DND-41 (cell line): Measurements from ENCODE around the gene MAN2B1.
A peak's percentile ranks its signal among the peaks of the same experiment; 100 is the strongest.

Experiments
- ATAC-seq: fragments of 200-7000 bp; cut with Tn5 transposase; 3 replicates; pipeline ENCODE4 v1.9.1; 2021; ENCODE audit warnings: low read depth; ENCODE audit not compliant: insufficient read depth
- DNase-seq: peaks from one replicate; pipeline ENCODE4 v3.0.0-alpha.2; 2020
- H2AFZ ChIP-seq: 2 replicates; pipeline ENCODE4 v1.6.0; 2012; ENCODE audit warnings: low read depth, low read length
- H3K27ac ChIP-seq: 2 replicates; pipeline ENCODE4 v1.5.1; 2012; ENCODE audit warnings: low read length, inconsistent platforms
- H3K27me3 ChIP-seq: fragments of 200-600 bp; sonication (generic); 2 replicates; pipeline ENCODE4 v1.6.0; 2012; ENCODE audit warnings: low read length, mild to moderate bottlenecking, inconsistent platforms; ENCODE audit not compliant: insufficient read depth, poor library complexity
- H3K36me3 ChIP-seq: 2 replicates; pipeline ENCODE4 v1.5.1; 2012; ENCODE audit warnings: low read length, inconsistent platforms; ENCODE audit not compliant: insufficient read depth
- H3K4me1 ChIP-seq: 2 replicates; pipeline ENCODE4 v1.5.1; 2012; ENCODE audit warnings: mild to moderate bottlenecking, low read length; ENCODE audit not compliant: insufficient read depth
- H3K4me2 ChIP-seq: 2 replicates; pipeline ENCODE4 v1.6.0; 2012; ENCODE audit warnings: mild to moderate bottlenecking, moderate library complexity, low read length, inconsistent platforms; ENCODE audit not compliant: insufficient read depth
- H3K4me3 ChIP-seq, 2 experiments: fragments of 200-600 bp in 1 of 2; shearing (Covaris generic) in 1 of 2; 2 replicates each; pipeline ENCODE4 v1.5.1; 2012 to 2016; ENCODE audit warnings: inconsistent platforms in 2 of 2, low read length in 2 of 2, mild to moderate bottlenecking in 2 of 2, low read depth in 1 of 2, moderate library complexity in 1 of 2
- H3K79me2 ChIP-seq: 2 replicates; pipeline ENCODE4 v1.6.0; 2012; ENCODE audit warnings: low read length, inconsistent platforms; ENCODE audit not compliant: insufficient read depth
- H3K9ac ChIP-seq: 2 replicates; pipeline ENCODE4 v1.6.0; 2012; ENCODE audit warnings: low read depth, mild to moderate bottlenecking, inconsistent platforms, low read length, moderate library complexity
- H3K9me3 ChIP-seq: 2 replicates; pipeline ENCODE4 v1.5.1; 2012; ENCODE audit warnings: low read length, moderate library complexity, mild to moderate bottlenecking, inconsistent platforms; ENCODE audit not compliant: insufficient read depth, severe bottlenecking
- H4K20me1 ChIP-seq: 2 replicates; pipeline ENCODE4 v1.6.0; 2012; ENCODE audit warnings: low read length; ENCODE audit not compliant: insufficient read depth
- EZH2 ChIP-seq: IDR thresholded peaks from 3 replicates; pipeline ENCODE4 v1.6.1; 2012; ENCODE audit warnings: borderline replicate concordance, low read depth, mild to moderate bottlenecking, moderate library complexity, low read length, inconsistent platforms; ENCODE audit not compliant: severe bottlenecking
- TF ChIP-seq, protein P1 (sequence below): IDR thresholded peaks from 2 replicates; pipeline ENCODE4 v1.5.1; 2012; ENCODE audit warnings: borderline replicate concordance, low read length, moderate library complexity, mild to moderate bottlenecking; ENCODE audit not compliant: poor library complexity, severe bottlenecking; ENCODE audit errors: extremely low read depth

Gene MAN2B1

DNA sequence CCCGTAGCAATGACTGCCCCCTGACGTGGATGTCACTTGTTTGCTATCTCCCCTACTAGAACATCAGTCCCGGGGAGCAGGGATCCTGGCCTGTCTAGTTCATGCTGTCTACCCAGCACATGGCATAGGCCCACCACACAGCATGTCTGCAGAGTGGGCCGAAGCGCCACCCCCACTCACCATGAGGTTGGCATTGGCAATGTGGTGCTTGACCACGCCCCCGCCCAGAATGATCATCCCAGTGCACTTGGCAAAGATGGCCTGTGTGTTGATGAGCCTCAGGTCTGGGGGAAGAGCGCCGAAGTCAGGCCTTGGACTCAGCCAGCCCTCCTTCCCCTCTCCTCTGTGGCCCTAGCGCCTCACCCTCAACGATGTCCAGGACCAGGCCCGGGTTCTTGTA lies 10.4 kb upstream of the MAN2B1 start:
- TF ChIP-seq, protein P1, sequence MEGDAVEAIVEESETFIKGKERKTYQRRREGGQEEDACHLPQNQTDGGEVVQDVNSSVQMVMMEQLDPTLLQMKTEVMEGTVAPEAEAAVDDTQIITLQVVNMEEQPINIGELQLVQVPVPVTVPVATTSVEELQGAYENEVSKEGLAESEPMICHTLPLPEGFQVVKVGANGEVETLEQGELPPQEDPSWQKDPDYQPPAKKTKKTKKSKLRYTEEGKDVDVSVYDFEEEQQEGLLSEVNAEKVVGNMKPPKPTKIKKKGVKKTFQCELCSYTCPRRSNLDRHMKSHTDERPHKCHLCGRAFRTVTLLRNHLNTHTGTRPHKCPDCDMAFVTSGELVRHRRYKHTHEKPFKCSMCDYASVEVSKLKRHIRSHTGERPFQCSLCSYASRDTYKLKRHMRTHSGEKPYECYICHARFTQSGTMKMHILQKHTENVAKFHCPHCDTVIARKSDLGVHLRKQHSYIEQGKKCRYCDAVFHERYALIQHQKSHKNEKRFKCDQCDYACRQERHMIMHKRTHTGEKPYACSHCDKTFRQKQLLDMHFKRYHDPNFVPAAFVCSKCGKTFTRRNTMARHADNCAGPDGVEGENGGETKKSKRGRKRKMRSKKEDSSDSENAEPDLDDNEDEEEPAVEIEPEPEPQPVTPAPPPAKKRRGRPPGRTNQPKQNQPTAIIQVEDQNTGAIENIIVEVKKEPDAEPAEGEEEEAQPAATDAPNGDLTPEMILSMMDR = no peak
- no peak for TF ChIP-seq EZH2
- H3K36me3 ChIP-seq = peaks cover 74% of the 10 kb centered on the region
- H3K4me3 ChIP-seq = no peak overlapping the region
- no peak overlapping the region for H3K9ac ChIP-seq
- no peak overlapping the region for H3K27ac ChIP-seq
- peaks cover 46% of the 10 kb centered on the region for H4K20me1 ChIP-seq
- no peak overlapping the region for H3K4me2 ChIP-seq
- H2AFZ ChIP-seq = no peak overlapping the region
- no peaks in the 10 kb centered on the region for H3K27me3 ChIP-seq
- no peak for DNase-seq
- H3K79me2 ChIP-seq = peaks cover 51% of the 10 kb centered on the region
- H3K4me1 ChIP-seq = peaks cover 16% of the 10 kb centered on the region
- H3K9me3 ChIP-seq = no peaks in the 10 kb centered on the region
- no peak for ATAC-seq

DNA sequence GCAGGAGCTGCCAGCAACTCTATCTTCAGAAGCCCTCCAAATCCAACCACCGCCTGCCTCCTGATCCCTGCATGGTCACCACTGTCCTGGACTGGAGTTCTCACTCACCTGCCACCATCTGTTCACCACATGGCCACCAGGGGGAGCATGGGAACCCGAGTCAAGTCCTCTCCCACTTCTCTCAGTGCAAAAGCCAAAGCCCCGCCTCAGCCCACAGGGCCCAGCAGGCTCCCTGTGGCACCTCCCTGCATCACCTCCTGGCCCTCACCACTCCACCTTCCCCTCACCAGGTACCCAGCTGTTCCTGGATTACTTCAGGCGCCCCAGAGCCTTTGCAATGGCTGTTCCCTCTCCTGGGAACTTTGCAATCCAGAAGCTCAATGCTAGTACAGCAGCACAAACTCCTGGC lies 9.8 kb upstream of the MAN2B1 start:
- Histone ChIP-seq H3K4me3 (no peak overlapping the region), H3K9ac (no peak overlapping the region), H4K20me1 (peaks cover 46% of the 10 kb centered on the region), H3K79me2 (peaks cover 51% of the 10 kb centered on the region), H3K4me2 (no peak overlapping the region), H3K27me3 (no peaks in the 10 kb centered on the region), H2AFZ (no peak overlapping the region), H3K9me3 (no peaks in the 10 kb centered on the region), H3K27ac (no peak overlapping the region), H3K4me1 (peaks cover 14% of the 10 kb centered on the region), H3K36me3 (peaks cover 78% of the 10 kb centered on the region)
- peak; percentile 58 for ATAC-seq
- DNase-seq = peak; percentile 88
- TF ChIP-seq EZH2 = no peak
- TF ChIP-seq, protein P1 = peak; percentile 94

DNA sequence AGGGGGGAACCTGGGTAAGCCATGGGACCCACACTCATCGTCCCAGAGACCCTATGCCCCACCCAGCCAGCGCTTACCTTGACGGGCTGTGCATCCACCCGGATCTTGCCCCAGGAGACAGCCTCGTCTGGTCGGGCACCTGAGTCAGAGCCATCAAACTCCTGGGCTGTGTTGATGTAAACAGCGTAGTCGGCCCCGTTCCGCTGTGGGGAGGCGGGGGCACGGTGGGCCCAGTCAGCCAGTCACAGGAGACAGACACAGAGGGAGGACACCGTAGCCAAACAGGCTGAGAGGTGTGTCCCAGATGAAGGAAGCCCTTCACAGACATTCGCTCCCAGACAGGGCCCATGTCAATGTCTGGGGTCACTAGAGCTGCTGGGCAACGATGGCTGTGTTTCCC lies 9.4 kb upstream of the MAN2B1 start:
- H2AFZ ChIP-seq = no peak overlapping the region
- H3K4me2 ChIP-seq = no peak overlapping the region
- H3K27ac ChIP-seq = no peak overlapping the region
- H3K36me3 ChIP-seq = peaks cover 78% of the 10 kb centered on the region
- TF ChIP-seq, protein P1 = no peak
- no peak for TF ChIP-seq EZH2
- ATAC-seq = no peak
- H3K9me3 ChIP-seq = no peaks in the 10 kb centered on the region
- H4K20me1 ChIP-seq = peaks cover 46% of the 10 kb centered on the region
- DNase-seq = no peak
- no peaks in the 10 kb centered on the region for H3K27me3 ChIP-seq
- peaks cover 14% of the 10 kb centered on the region for H3K4me1 ChIP-seq
- peaks cover 49% of the 10 kb centered on the region for H3K79me2 ChIP-seq
- no peak overlapping the region for H3K9ac ChIP-seq
- H3K4me3 ChIP-seq = no peak overlapping the region

DNA sequence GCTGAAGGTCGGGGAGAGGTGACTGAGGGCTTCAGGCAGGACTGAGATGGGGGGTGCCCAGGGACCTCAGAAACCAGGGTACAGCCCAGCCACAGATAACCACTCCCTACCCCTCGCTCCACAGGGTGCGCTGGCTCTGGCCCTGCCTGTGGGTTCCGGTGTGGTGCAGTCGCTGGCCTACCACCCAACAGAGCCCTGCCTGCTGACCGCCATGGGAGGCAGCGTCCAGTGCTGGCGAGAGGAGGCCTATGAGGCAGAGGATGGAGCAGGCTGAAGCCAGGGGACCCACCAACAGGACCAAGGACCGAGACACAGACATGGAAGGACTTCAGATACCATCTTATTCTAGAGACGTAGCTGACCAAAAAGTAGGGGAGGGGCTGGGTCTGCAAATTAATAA lies 8.9 kb upstream of the MAN2B1 start:
- TF ChIP-seq, protein P1 = no peak
- no peak for TF ChIP-seq EZH2
- H3K4me2 ChIP-seq = no peak overlapping the region
- no peak overlapping the region for H2AFZ ChIP-seq
- H3K27ac ChIP-seq = no peak overlapping the region
- H4K20me1 ChIP-seq = peaks cover 48% of the 10 kb centered on the region
- H3K4me3 ChIP-seq = no peak overlapping the region
- no peak for ATAC-seq
- H3K79me2 ChIP-seq = peaks cover 51% of the 10 kb centered on the region
- peaks cover 17% of the 10 kb centered on the region for H3K4me1 ChIP-seq
- no peak overlapping the region for H3K9ac ChIP-seq
- no peaks in the 10 kb centered on the region for H3K9me3 ChIP-seq
- H3K27me3 ChIP-seq = no peaks in the 10 kb centered on the region
- no peak for DNase-seq
- H3K36me3 ChIP-seq = peaks cover 83% of the 10 kb centered on the region
